Right ventricle myocardium inferior (tissue), 1 donor: ENCODE data around the gene ORC5. TPM values are rescaled to one million over a fixed set of nuclear protein-coding genes. Genes with fewer than 3 reads are reported as not detected.
"Not testable (repeated sequence)": the region's sequence is repeated elsewhere in the genome, so short reads cannot be mapped to it uniquely, and the experiment has no call there.

Experiments used
- ATAC-seq: fragments of 200-7000 bp; cut with Tn5 transposase; one replicate; pipeline ENCODE4 v1.9.1; 2020; ENCODE audit warnings: mild to moderate bottlenecking, moderate library complexity
- DNase-seq: peaks from one replicate; pipeline ENCODE4 v3.0.0; 2021; ENCODE audit errors: missing footprints
- intact Hi-C: fragments of 100-400 bp; cut with DNase I; formaldehyde crosslinking; loops from one replicate; pipeline ENCODE4 v1.11.0; 2022
- long read RNA-seq: library from polyadenylated mRNA; unstranded; transcript quantifications from one replicate; pipeline ENCODE4 v2.0.0, GENCODE V29; 2021
- total RNA-seq: library from RNA; stranded (reverse); fragmentation: NEBNext Ultra II Directional; extraction: Animal tissue kit (Norgen Biotek cat#: 25700); gene quantifications from one replicate; pipeline ENCODE4 v1.2.1, GENCODE V29; 2021
- donor health status: DM: no; HTN: yes; CAD: no; lungs with severe emphysema.

ORC5 gene
- total RNA-seq = 7.1 TPM
- long read RNA-seq, transcript ORC5-201 (14 exons, 1,958 nt) = major isoform, 7 of 11 reads
- long read RNA-seq, partial matches to known transcripts = 1 of 11 reads
- long read RNA-seq, other reads (novel, unspliced or antisense) = 3 of 11 reads

- intact Hi-C loops = no loop called here
- ATAC-seq (peak; percentile 100), DNase-seq (peak; percentile 90)
Observed at GRCh38 chr7:104207731-104208420, at the start of gene ORC5. ORC5 (minus strand) TSS chr7:104208013; CDS start chr7:104207904, 109 bp downstream.

GRCh38 chr7:104255616-104256015 is 47.8 kb upstream of the ORC5 start:
- intact Hi-C loops = no loop called here
- no peak for DNase-seq

GRCh38 chr7:104255194-104255593 is 47.4 kb upstream of the ORC5 start:
- intact Hi-C loops = no loop called here
- DNase-seq (no peak), ATAC-seq (no peak)

More at GRCh38 chr7:104255616-104256015, 47.8 kb upstream of the ORC5 start:
- no peak for ATAC-seq

- DNase-seq (no peak), ATAC-seq (no peak)
- intact Hi-C loops = no loop called here
Observed at GRCh38 chr7:104254696-104255095, 46.9 kb upstream of the ORC5 start.

- intact Hi-C loops = no loop called here
- ATAC-seq (peak; percentile 57), DNase-seq (no peak)
Observed at GRCh38 chr7:104252409-104253134, 44.8 kb upstream of the ORC5 start.

- intact Hi-C loops = no loop called here
- ATAC-seq (no peak), DNase-seq (no peak)
Observed at GRCh38 chr7:104242638-104243037, 34.8 kb upstream of the ORC5 start.

- DNase-seq = no peak
- intact Hi-C loops = no loop called here
- no peak for ATAC-seq
Observed at GRCh38 chr7:104241538-104242209, 33.9 kb upstream of the ORC5 start.

- DNase-seq (no peak), ATAC-seq (no peak)
- intact Hi-C loops = no loop called here
Observed at GRCh38 chr7:104241135-104241534, 33.3 kb upstream of the ORC5 start.

- DNase-seq = no peak
- ATAC-seq = no peak
- intact Hi-C loops = no loop called here
Observed at GRCh38 chr7:104240401-104240800, 32.6 kb upstream of the ORC5 start.

- DNase-seq, intact Hi-C loops, ATAC-seq: not testable (repeated sequence)
Observed at GRCh38 chr7:104234990-104235389, 27.2 kb upstream of the ORC5 start.

GRCh38 chr7:104231054-104232046 is 23.5 kb upstream of the ORC5 start:
- ATAC-seq (peak; percentile 65), DNase-seq (no peak)
- intact Hi-C loops = loop anchor here (2.0 kb wide), 2 partner anchors 617 to 687 kb away; no protein-coding TSS in a partner anchor

GRCh38 chr7:104230606-104231005 is 22.8 kb upstream of the ORC5 start:
- no peak for ATAC-seq
- intact Hi-C loops = loop anchor here (2.0 kb wide), 2 partner anchors 618 to 688 kb away; no protein-coding TSS in a partner anchor
- DNase-seq = no peak

GRCh38 chr7:104228442-104228841 is 20.6 kb upstream of the ORC5 start:
- DNase-seq (no peak), ATAC-seq (no peak)
- intact Hi-C loops = no loop called here

- DNase-seq = no peak
- intact Hi-C loops = no loop called here
- ATAC-seq = no peak
Observed at GRCh38 chr7:104225451-104225850, 17.6 kb upstream of the ORC5 start.

GRCh38 chr7:104217620-104218019 is 9.8 kb upstream of the ORC5 start:
- no peak for DNase-seq
- ATAC-seq = no peak
- intact Hi-C loops = no loop called here

- intact Hi-C loops = no loop called here
- DNase-seq = no peak
- ATAC-seq = no peak
Observed at GRCh38 chr7:104209063-104209462, 1.2 kb upstream of the ORC5 start.

- ATAC-seq (peak; percentile 4), DNase-seq (no peak)
- intact Hi-C loops = no loop called here
Observed at GRCh38 chr7:104208421-104208780, 588 bp upstream of the ORC5 start.

- intact Hi-C loops = no loop called here
- ATAC-seq (peak; percentile 40), DNase-seq (no peak)
Observed at GRCh38 chr7:104207348-104207730, 474 bp downstream of the ORC5 start.
